Skeletal muscle cell (primary cell): Measurements from ENCODE around the gene ISL2.
A peak's percentile ranks its signal among the peaks of the same experiment; 100 is the strongest.

Experiments
- DNase-seq: peaks from one replicate; pipeline ENCODE4 v3.0.0-alpha.2; 2010; ENCODE audit warnings: low read depth
- H3K4me3 ChIP-seq: 2 replicates; pipeline ENCODE4 v1.5.1; 2011; ENCODE audit warnings: low read depth, mild to moderate bottlenecking, control low read depth, low read length, moderate library complexity

Gene ISL2

DNA sequence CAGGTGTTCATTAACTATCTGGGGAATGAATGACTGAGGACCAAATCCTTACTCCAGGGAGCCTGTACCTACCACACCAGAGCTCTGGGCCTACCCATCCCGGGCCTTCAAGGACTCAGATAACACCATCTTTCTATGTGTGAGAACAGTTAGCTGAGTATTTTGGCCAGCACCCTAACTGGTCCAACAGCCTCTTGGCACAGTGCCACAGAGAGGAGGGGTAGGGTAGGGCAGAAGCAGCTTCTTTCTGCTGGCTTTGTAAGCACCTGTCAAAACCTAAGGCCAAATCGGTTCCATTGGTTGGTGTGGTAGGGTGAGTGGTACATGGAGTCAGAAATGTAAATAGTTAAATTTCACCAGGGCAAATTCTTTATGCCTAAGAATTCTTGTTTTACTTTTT lies 26.7 kb downstream of the ISL2 start:
- DNase-seq: no peak
- no peak overlapping the region for H3K4me3 ChIP-seq

DNA sequence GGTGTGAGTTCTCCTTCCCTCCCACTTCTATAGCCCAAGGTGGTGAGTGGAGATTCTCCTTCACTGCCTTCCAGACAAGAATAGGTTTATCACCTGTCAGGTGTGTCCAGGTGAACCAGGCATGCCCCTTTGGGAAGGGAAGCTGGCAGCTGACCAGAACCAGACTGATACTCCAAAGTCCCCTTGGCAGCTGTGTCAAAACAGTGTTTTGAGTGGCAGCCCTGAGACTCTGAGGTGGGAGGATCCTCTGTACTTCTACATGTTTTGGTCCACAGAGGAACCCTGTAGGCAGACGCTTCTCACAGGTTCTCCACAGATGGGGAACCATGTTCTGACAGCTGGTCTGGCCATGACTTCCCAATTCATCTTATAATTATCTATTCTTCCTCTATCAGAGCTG lies 30.1 kb downstream of the ISL2 start:
- DNase-seq: no peak
- H3K4me3 ChIP-seq: no peak overlapping the region

DNA sequence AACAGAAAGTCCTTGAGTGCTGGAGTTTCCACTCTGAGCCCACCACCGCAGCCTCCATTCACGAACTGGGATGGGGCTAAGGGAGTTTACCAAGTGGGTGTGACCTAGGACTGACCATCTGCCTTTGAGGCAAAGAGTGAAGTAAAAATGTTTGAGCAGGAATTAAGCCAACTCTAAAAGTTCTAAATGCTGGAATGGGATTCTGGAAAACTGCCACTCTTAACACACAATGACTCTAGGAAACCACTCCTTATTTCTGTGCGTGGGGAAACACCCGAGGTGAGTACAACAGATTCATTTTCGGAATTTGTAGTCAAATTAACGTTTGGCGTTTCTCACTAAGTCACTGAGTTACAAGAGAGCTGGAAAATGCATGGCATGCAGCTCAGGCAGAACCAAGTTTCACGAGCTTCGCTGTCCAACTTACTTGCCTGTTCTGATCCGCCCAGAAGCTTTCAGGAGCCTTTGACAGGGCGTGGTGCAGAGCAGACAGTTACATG lies 31.6 kb downstream of the ISL2 start:
- no peak overlapping the region for H3K4me3 ChIP-seq
- no peak for DNase-seq

DNA sequence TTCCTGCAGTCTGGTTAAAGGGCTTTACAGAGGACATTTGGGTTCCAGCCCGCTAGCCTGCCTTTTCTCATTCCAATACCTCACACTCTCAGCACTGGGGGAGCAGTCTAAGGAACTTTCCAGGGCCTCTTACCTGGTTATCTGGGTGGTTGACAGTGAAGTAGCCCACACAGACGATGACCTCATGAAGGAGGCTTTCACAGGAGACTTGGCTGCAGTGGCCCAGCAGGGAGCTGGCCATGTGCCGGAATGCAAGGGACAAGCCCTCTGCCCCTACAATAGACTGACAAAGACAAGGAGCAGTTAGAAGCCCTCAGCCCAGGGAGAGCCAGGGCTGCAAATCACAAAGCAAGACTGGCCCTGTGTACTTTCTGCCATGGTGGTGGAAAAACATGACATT lies 39.5 kb downstream of the ISL2 start:
- no peak for DNase-seq
- H3K4me3 ChIP-seq: no peak overlapping the region

DNA sequence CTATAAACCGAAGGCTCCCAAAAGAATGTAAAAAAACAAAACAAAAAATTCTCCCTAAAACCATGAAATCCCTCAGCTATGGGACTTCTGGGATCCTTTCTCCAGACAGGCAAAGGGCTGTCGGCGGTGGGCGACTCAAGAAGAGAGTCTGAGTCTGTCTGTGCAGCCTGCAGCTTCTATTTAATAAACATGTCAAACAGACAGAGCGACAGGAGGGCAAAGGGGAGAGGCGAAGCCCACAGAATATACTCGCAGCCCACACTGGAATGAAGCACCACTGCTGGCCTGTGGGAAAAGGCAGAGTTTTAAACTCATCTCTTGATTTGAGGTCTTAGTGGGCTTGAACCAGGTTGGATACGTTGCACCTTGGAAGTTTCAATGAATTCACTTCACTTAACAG lies 40.2 kb downstream of the ISL2 start:
- H3K4me3 ChIP-seq: no peak overlapping the region
- DNase-seq: no peak

DNA sequence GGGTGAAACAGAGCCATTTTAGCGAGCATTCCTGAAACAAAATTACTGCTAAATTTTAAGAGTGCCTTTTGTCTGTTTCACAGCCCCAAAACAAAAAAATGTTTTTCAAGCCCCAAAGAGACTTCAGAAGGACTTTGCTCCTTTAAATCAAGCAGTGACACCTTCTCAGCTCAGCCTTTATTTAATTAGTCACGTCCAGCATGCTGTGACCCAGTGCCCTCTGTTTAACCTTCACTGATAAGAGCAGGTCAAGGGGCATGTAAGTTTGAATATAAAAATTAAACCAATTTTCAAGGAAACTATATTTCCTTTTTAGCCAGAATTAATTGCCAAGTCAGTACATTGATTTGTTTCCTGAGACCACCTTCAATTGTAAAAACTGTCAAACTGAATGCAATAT lies 40.6 kb downstream of the ISL2 start:
- no peak overlapping the region for H3K4me3 ChIP-seq
- DNase-seq: no peak

DNA sequence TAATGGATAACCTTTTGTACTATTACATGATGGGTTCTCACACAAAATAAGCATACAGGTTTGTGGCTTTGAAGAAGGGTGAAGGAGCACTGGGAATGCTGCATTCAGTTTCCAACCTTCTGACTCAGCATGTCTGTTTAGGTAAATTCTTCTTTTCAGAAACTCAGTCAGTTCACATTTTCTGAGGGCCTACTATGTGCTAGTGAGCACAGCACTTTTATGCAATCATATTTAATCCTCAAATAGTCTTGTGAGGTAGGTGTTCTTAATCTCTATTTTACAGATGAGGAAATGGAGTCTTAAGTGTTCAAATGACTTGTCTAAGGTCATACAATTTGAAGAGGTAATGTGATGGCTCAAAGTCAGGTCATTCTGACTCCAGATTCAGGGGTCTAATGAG lies 41.2 kb downstream of the ISL2 start:
- DNase-seq: no peak
- H3K4me3 ChIP-seq: no peak overlapping the region

DNA sequence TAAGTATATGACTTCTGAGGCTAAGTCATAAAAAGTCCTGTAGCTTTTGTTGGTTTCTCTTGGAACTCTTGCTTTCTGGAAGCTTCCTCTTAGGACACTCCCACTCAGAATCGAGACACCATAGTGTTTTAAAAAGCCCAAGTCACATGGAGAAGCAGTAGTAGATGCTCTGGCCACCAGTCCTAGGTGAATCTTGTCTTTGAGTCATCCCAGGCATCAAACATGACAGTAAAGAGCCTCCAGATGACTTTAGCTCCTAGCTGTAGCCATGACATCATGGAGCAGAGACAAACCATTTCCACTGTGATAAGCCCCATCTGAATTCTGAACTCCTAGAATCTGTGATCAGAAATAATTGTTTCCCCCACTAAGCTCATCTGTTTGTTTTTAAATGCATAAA lies 42.1 kb downstream of the ISL2 start:
- DNase-seq: no peak
- H3K4me3 ChIP-seq: no peak overlapping the region

DNA sequence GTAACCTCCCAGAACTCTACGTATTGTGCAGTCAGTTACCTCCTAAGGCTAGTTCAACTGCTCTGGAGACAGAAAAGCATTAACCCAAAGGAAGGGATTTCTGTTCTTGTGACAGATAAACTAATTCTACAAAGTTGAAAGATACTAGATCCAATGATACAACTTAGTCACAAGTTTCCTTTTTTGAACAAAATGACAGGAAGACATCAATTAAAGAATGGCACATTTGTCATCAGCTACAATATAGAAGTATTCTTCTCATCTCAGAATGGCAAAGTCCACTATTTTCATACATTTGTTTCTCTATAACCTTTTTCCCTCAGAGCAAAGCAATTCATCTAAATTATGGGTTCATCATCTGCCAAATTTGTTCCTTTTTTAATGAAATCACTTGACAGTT lies 43.7 kb downstream of the ISL2 start:
- no peak overlapping the region for H3K4me3 ChIP-seq
- no peak for DNase-seq

DNA sequence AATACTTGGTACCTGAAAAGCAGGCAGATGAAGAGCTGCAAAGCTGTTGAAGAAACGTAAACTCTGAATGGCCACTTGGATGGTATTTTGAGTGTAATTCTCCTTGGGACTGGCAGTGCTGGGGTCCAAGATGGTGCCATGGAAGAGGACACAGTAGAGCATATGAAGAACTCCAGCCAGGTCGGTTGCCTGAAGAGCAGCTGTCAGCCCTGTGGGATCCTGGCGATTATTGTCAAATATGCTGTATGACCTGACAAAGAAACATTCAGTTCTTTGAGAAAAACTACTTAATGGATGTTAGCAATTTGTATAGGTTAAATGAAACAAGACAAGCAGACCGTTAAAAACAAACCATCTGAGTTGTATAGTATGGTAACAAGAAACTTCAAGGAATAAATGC lies 44.8 kb downstream of the ISL2 start:
- no peak for DNase-seq

DNA sequence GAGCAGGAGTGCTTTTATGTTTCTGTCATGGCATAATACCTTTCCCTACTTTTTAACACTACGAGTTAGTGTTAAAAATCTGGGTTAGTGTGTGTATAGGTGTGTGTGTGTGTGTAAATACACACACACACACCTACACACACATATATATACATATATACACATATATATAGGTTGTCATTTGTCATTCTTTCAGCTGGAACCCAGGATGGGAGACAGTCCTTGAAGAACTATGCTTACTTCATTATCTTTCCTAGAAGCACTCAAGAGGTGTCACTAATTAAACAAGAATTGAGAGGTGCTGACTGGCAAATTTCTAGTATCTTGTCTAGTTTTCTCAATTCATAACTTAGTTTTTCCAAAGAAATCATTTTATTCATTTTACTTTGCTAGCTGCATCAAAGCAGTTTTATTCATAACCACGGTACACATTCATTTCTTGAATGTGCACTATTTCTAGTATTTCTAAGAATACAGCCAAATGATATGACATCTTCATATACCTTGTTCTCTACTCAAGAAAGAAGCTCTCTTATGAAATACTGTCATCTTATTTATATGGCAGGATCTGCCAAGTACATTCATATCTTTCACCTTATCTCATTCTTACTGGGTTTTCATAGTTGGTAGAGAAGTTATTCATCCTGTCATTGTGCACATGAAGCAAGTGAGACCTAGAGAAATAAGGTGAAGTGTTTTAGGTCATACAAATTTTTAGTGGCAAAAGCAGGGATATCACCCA lies 46.6 kb downstream of the ISL2 start:
- no peak for DNase-seq
- no peak overlapping the region for H3K4me3 ChIP-seq

More for the DNA sequence above, 44.8 kb downstream of the ISL2 start:
- no peak overlapping the region for H3K4me3 ChIP-seq

DNA sequence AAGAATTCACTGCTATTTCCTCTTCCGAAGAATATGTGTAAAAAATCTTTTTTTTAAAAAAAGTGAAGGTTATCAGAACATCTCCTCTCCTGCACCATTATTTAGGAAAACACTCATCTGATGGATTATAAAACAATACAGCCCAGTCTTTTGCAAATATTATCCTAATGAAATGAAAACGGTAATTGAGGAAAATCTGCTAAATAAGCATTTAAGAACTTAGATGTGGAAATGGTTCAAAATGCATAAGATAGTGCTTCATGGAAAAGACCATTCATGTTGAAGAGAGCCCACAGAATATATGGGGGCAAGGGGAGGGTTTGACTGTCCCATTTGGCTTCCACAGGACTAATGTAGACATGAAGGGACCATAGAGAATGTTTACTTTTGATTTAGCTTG lies 47.8 kb downstream of the ISL2 start:
- no peak overlapping the region for H3K4me3 ChIP-seq
- DNase-seq: no peak

DNA sequence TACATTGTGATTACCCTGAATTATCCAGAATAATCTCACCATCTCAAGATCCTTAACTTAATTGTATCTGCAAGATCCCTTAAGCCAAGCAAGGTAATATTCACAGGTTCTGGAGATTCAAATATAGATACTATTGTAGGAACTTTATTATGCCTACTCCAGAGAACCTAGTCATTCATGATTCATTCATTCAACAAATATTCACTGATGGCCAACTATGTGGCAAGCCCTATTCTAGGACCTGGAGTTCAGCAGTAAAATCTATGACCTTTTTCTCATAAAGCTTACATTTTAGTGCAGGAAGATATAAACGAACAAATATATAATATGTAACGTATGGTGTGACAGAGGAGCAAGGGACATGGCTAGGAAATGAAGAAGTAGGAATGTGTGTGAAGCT lies 49.6 kb downstream of the ISL2 start:
- peak; percentile 5 for DNase-seq
- no peak overlapping the region for H3K4me3 ChIP-seq

DNA sequence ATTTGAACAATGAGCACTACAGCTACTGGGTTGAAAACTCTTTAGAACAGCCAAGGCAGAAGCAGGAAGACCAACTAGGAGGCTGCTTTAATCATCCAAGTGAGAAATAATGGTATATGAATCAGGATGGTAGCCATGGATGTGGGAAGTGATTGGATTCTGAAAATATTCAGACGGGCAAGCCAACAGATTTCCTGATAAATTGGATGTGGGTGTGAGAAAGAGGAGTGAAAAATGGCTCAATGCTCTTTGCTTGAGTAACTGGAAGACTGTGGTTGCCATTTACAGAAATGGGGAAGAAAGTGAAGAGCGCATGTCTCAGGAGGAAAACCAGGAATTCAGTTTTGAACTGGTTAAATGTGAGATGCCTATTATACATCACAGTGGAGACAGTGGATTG lies 50.4 kb downstream of the ISL2 start:
- no peak for DNase-seq
- no peak overlapping the region for H3K4me3 ChIP-seq

DNA sequence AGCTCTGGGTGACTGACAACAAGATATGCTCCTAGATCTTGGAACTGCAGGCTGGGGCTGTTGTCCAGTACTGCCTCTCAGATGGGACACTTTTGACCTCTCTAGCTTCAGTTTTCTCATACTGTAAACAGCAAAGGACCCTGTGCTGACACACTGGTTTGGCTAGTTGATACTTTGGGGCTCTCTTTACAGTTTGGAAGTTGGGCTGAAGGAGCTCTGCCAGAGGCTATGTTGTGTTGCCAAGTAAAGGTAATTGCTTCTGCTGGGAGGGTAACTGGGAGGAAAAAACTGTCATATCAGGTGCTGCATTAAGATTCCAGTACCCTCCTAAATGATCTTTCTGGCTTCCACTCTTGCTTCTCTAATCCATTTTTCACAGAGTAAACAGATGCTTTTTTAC lies 54.0 kb downstream of the ISL2 start:
- no peak overlapping the region for H3K4me3 ChIP-seq
- DNase-seq: no peak

DNA sequence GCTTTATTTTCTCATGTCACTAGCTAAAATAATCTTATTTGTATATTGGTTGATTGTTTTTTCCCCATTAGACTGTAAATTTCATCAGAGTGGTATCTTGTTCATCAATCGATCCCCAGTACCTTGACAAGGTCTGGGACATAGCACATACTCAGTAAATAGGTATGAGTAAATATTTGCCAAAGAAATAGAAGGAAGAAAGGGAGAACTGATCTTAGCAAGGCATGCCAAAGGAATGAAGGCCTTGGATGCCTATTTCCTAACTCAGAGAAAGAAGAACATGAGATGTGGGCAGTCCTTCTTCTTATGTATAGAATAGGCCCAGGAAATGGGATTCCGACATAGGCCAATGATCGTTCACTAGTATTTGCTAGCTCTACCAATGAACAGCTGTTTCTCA lies 54.7 kb downstream of the ISL2 start:
- no peak for DNase-seq
- no peak overlapping the region for H3K4me3 ChIP-seq

DNA sequence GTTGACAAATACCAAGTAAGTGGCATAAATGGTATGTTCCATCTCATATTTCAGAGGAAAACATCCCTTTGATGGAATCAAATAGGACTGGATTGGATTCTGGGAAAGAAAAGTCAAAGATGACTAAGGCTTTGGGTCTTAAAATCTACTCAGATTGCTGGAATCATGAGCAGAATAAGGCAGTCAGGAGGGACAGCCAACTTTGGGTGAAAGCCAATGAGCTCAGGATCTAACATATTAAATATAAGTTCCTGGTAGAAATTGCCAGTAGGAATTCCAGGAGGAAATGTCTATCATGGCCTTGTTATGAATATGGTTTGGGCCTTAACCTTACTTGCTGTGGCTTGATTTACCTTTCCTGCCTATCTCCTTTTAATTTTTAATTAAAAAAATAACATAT lies 55.3 kb downstream of the ISL2 start:
- H3K4me3 ChIP-seq: no peak overlapping the region
- peak; percentile 25 for DNase-seq
